Dendritic cell treated with granulocyte-macrophage colony-stimulating factor and Interleukin-4, amounts not matched to agents 40 ng/mL and 50 ng/mL, for 4 days (primary cell): ENCODE data around the gene UPF1.
"Not testable (repeated sequence)": the region's sequence is repeated elsewhere in the genome, so short reads cannot be mapped to it uniquely, and the experiment has no call there.

Experiments used
- H3K27ac Mint-ChIP-seq: one replicate; pipeline ENCODE4 v1.8.0; 2022; ENCODE audit warnings: mild to moderate bottlenecking, mixed read lengths
- H3K27me3 Mint-ChIP-seq: one replicate; pipeline ENCODE4 v1.8.0; 2022; ENCODE audit warnings: mild to moderate bottlenecking, mixed read lengths
- H3K36me3 Mint-ChIP-seq: one replicate; pipeline ENCODE4 v1.8.0; 2022; ENCODE audit warnings: low read depth, mixed read lengths
- H3K4me1 Mint-ChIP-seq: one replicate; pipeline ENCODE4 v1.8.0; 2022; ENCODE audit warnings: low read depth, mixed read lengths
- H3K4me3 Mint-ChIP-seq: one replicate; pipeline ENCODE4 v1.8.0; 2022; ENCODE audit warnings: mild to moderate bottlenecking, moderate library complexity, mixed read lengths
- H3K9me3 Mint-ChIP-seq: one replicate; pipeline ENCODE4 v1.8.0; 2022; ENCODE audit warnings: mixed read lengths
- intact Hi-C: fragments of 100-400 bp; cut with micrococcal nuclease; formaldehyde crosslinking; loops from one replicate; pipeline ENCODE4 v1.15.0; 2022

The UPF1 gene

GRCh38 chr19:18894254-18895037 lies 62.7 kb downstream of the UPF1 start:
- Mint-ChIP-seq H3K4me1 (peaks cover 11% of the 10 kb centered on the region), H3K27me3 (peaks cover 57% of the 10 kb centered on the region), H3K27ac (no peak overlapping the region), H3K4me3 (peak overlapping the region; percentile 37), H3K36me3 (peaks cover 20% of the 10 kb centered on the region), H3K9me3 (no peaks in the 10 kb centered on the region)
- intact Hi-C loops = no loop called here

DNA sequence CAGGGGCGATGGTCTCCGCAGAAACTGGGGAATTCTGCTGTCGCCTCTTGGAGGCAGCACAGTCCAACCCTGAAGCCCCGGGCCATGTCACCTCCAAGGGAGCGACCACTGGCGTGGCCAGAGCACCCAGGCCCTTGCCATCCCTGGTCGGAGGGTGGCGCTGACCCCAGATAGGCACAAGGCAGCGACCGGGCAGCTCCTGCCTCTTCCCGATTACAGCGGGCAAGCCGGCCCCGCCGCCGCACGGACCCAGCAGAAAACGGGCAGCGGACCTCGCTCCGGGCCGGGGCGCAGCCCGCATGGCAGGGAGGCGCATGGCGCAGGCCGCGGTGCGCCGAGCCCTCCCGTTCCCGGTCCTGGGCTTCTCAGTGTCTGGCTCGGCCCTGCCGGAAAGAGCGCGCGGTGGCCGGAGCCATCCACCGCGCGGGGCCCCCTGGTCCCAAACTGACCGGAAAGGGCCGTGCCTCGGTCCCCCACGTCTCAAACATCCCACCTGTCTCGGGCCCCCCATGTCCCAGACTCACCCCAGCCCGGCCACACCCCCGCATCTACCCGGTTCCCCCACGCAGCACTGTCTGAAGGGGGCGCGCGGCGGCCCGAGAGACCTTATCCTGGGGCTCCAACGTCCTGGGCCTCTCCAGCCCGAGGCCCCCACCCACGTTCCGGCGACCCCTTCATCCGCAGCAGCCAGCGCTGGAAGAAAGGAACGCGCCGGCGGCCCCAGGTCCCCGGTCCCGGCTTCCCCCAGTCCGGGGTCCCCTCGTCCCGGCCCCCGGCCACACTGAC lies 63.5 kb downstream of the UPF1 start:
- intact Hi-C loops = no loop called here
- no peaks in the 10 kb centered on the region for H3K9me3 Mint-ChIP-seq
- H3K27me3 Mint-ChIP-seq = peaks cover 57% of the 10 kb centered on the region
- peak overlapping the region; percentile 63 for H3K4me3 Mint-ChIP-seq
- peaks cover 11% of the 10 kb centered on the region for H3K4me1 Mint-ChIP-seq
- peaks cover 28% of the 10 kb centered on the region for H3K36me3 Mint-ChIP-seq
- H3K27ac Mint-ChIP-seq = no peak overlapping the region

GRCh38 chr19:18895824-18896341 lies 64.1 kb downstream of the UPF1 start, which contains the start of gene CERS1:
TSS of gene CERS1 (minus strand) at chr19:18896158. CDS start at chr19:18896072, 86 bp downstream.
- H3K27ac Mint-ChIP-seq = no peak within 1 kb of the TSS

DNA sequence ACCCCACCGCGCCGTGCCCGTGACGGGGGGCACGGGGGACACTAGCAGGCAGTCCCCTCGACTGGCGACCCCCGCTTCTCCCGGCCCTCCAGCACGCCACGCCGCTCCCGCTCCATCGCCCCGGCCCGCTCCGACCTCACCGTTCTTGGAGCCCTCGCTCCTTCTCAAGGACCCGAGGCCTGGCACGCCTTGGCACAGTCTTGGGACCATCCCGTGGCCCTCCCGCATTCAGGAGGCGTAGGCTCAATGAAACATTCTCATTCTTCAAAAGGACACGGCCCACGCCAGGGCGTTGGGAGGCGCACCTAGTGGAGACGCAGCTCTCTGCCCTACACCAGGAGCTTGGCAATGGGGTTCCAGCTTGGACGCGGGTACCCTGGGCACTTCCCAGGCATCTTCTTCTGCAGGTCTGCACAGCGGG lies 64.7 kb downstream of the UPF1 start:
- H3K4me3 Mint-ChIP-seq = peak overlapping the region; percentile 73
- peaks cover 55% of the 10 kb centered on the region for H3K27me3 Mint-ChIP-seq
- H3K4me1 Mint-ChIP-seq = peaks cover 11% of the 10 kb centered on the region
- intact Hi-C loops = no loop called here
- H3K9me3 Mint-ChIP-seq = no peaks in the 10 kb centered on the region
- H3K36me3 Mint-ChIP-seq = peaks cover 40% of the 10 kb centered on the region
- no peak overlapping the region for H3K27ac Mint-ChIP-seq

More at GRCh38 chr19:18895824-18896341, 64.1 kb downstream of the UPF1 start, which contains the start of gene CERS1:
- intact Hi-C loops = no loop called here
- H3K9me3 Mint-ChIP-seq = no peaks in the 10 kb centered on the region
- peaks cover 57% of the 10 kb centered on the region for H3K27me3 Mint-ChIP-seq
- peaks cover 11% of the 10 kb centered on the region for H3K4me1 Mint-ChIP-seq
- H3K36me3 Mint-ChIP-seq = peaks cover 34% of the 10 kb centered on the region
- H3K4me3 Mint-ChIP-seq = peak within 1 kb of the TSS; percentile 73

DNA sequence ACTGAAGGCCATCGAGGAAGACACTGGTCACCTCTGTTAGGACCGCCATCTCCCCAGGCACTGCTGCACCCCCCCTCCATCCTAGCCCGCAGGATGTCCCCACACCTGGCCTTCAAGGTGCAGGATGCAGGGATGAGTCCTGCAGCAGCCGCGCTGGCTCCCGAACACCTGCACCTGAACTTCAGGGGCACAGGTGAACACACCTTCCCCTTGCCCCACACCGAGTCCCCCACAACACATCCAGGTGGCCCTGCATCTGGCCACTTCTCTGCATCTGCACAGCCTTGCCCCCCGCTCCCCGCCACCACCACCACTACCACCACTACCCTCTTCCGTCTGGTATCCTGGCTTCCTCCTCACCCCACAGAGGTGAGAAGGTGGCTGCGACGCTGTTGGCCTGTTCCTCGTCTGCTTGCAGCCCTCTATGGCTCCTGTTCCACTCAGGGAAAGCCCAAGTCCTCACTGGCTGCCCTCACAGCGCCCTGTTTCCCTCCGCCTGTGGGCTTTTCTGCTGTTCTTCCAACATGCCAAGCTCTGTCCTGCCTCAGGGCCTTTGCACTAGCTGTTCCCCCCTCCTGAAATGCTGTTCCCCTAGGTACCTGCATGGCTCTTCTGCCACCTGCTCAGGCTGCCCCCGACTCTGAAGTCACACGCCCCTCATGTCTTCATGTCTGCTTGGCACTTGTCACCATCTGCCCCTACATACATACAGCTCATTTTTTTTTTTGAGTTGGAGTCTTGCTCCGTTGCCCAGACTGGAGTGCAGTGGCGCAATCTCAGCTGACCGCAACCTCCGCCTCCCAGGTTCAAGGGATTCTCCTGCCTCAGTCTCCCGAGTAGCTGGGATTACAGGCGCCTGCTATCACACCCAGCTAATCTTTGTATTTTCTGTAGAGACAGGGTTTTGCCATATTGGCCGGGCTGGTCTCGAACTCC lies 65.6 kb downstream of the UPF1 start:
- intact Hi-C loops = no loop called here
- peaks cover 11% of the 10 kb centered on the region for H3K4me1 Mint-ChIP-seq
- H3K4me3 Mint-ChIP-seq = no peak overlapping the region
- no peaks in the 10 kb centered on the region for H3K9me3 Mint-ChIP-seq
- peaks cover 47% of the 10 kb centered on the region for H3K36me3 Mint-ChIP-seq
- H3K27me3 Mint-ChIP-seq = peaks cover 50% of the 10 kb centered on the region
- H3K27ac Mint-ChIP-seq = no peak overlapping the region

GRCh38 chr19:18898081-18898606 lies 66.4 kb downstream of the UPF1 start:
- peaks cover 54% of the 10 kb centered on the region for H3K36me3 Mint-ChIP-seq

GRCh38 chr19:18898607-18899408 lies 67.0 kb downstream of the UPF1 start:
- H3K9me3 Mint-ChIP-seq = no peaks in the 10 kb centered on the region
- intact Hi-C loops = no loop called here
- no peak overlapping the region for H3K27ac Mint-ChIP-seq
- peaks cover 61% of the 10 kb centered on the region for H3K36me3 Mint-ChIP-seq
- H3K4me3 Mint-ChIP-seq = no peak overlapping the region
- peaks cover 11% of the 10 kb centered on the region for H3K4me1 Mint-ChIP-seq
- peaks cover 36% of the 10 kb centered on the region for H3K27me3 Mint-ChIP-seq

More at GRCh38 chr19:18898081-18898606, 66.4 kb downstream of the UPF1 start:
- H3K27ac Mint-ChIP-seq = no peak overlapping the region
- intact Hi-C loops = no loop called here
- H3K27me3 Mint-ChIP-seq = peaks cover 42% of the 10 kb centered on the region
- H3K4me1 Mint-ChIP-seq = peaks cover 11% of the 10 kb centered on the region
- H3K4me3 Mint-ChIP-seq = no peak overlapping the region
- H3K9me3 Mint-ChIP-seq = no peaks in the 10 kb centered on the region

DNA sequence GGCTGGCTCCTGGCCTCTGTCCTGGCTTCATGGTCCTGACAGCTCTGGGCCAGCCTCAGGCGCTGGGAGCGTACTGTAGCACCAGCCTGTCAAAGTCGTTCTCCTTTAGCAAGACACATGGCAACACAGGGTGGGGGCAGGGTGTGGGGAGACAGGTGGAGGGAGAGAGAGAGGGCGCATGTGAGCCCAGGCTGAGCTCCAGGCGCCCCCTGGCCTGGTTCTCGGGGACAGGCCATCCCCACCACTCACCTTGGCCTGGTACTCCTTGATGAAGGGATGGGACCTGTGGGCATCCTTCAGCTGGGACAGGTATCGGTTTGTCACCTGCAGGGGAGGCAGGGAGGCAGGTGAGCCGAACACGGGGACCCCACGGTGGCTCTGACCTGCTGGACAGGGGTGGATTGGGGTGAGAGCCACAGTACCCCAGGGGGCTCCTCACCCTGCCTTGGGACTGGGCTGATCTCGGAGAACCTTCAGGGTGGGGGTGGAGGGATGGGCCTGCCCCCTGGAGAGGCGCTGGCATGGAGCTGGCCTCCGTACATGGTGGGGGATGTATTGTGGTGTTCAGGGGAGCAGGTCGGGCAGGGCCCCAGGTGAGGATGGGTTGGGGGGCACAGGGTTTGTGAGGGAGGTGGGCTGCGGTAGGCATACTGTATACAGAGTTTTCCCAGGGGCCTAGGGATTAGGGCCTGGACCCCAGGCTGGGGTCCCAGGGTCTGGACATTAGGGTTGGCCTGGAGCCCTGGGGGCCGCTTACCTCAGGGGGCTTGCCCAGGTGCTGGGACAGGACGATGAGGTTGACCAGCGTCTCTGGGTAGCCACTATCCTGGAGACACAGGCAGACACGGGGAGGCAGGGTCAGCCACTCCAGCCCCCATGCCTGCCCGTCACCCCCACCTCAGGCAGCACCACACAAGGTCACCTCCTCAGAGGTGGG lies 68.1 kb downstream of the UPF1 start:
- H3K27ac Mint-ChIP-seq = no peak overlapping the region
- no peaks in the 10 kb centered on the region for H3K9me3 Mint-ChIP-seq
- intact Hi-C loops = no loop called here
- H3K4me3 Mint-ChIP-seq = no peak overlapping the region
- peaks cover 27% of the 10 kb centered on the region for H3K27me3 Mint-ChIP-seq
- H3K36me3 Mint-ChIP-seq = peaks cover 72% of the 10 kb centered on the region
- H3K4me1 Mint-ChIP-seq = peaks cover 11% of the 10 kb centered on the region

DNA sequence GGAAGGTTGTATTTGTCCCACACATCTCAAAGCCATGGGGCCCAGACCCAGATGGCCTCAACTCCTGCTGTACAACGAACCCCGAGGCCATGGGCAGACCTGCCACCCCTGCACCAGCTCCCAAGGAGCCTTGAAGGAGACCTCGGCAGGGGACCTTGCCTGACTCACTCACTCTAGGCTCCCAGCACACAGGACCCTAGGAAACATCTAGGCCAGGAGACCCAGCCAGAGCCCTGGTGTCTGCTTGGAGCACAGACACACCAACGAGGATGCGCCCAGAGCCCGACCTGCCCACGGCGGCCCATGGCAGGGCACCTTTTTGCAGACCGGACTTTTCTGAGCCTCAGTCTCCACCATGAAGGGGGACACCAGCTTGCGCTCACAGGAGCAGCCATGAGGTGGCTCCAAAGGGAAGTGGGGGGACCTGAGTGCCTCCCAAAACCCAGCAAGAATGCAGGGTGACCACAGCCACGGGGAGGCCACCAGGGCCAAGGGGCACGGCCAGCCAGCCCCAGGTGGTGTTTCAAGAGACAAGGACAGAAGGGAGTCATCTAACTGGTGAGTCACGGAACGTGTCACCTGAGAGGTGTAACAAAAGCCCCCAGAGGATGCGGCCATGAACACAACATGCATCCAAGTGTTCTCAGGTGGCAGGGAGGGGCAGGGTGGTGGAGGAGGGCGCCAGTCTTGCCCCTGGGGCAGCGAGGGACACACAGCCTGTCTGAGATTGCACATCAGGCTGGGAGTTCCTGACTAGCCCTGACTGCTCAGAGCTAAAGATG lies 69.1 kb downstream of the UPF1 start:
- Mint-ChIP-seq H3K4me3 (no peak overlapping the region), H3K27me3 (peaks cover 19% of the 10 kb centered on the region), H3K27ac (no peak overlapping the region), H3K4me1 (peaks cover 6% of the 10 kb centered on the region), H3K36me3 (peaks cover 82% of the 10 kb centered on the region), H3K9me3 (no peaks in the 10 kb centered on the region)
- intact Hi-C loops = no loop called here

DNA sequence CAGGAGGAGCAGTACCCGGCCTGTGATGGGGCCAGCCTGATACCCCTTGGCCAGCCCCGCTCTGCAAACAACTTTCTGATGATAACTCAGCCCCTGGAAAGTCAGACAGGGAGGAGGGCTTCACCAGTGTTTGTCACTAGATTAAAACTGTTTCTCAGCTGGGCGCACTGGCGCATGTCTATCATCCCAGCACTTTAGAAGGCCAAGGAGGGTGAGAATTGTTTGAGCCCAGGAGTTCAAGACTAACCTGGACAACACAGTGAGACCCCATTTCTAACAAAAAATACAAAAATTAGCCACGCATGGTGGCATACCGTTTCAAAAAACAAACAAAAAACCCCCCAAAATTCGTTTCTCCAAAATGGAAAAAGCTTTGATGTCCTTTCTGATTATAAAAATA lies 69.7 kb downstream of the UPF1 start:
- no peak overlapping the region for H3K4me3 Mint-ChIP-seq
- peaks cover 3% of the 10 kb centered on the region for H3K4me1 Mint-ChIP-seq
- no peak overlapping the region for H3K27ac Mint-ChIP-seq
- no peaks in the 10 kb centered on the region for H3K9me3 Mint-ChIP-seq
- intact Hi-C loops = no loop called here
- H3K36me3 Mint-ChIP-seq = peaks cover 88% of the 10 kb centered on the region
- peaks cover 17% of the 10 kb centered on the region for H3K27me3 Mint-ChIP-seq

DNA sequence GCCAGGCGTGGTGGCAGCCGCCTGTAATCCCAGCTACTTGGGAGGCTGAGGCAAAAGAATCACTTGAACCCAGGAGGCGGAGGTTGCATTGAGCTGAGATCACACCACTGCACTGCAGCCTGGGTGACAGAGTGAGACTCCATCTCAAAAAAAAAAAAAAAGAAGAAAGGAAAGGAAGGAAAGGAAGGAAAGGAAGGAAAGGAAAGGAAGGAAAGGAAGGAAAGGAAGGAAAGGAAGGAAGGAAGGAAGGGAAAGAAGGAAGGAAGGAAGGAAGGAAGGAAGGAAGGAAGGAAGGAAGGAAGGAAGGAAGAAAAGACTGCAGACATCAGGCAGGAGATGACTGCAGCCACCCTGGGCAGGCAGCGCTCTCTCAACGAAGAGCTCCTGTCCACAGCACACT lies 70.8 kb downstream of the UPF1 start:
- H3K4me3 Mint-ChIP-seq, intact Hi-C loops, H3K27me3 Mint-ChIP-seq, H3K9me3 Mint-ChIP-seq, H3K4me1 Mint-ChIP-seq, H3K27ac Mint-ChIP-seq: not testable (repeated sequence)
- H3K36me3 Mint-ChIP-seq = peaks cover 95% of the 10 kb centered on the region
